HepG2 (cell line): ENCODE measurements around the gene STAT4. TPM values are rescaled to one million over a fixed set of nuclear protein-coding genes. Genes with fewer than 3 reads are reported as not detected.

ENCODE experiments used
- ADNP ChIP-seq: sonication (generic); formaldehyde crosslinking; IDR thresholded peaks from 2 replicates; pipeline ENCODE4 v1.4.0; 2020; ENCODE audit warnings: missing genetic modification reagents
- BHLHE40 ChIP-seq: IDR thresholded peaks from 2 replicates; pipeline ENCODE4 v1.6.1; 2011; ENCODE audit warnings: low read length, improper control_type of control experiment
- ELF3 ChIP-seq: IDR thresholded peaks from 2 replicates; pipeline ENCODE4 v1.6.1; 2016; ENCODE audit warnings: missing genetic modification reagents, missing compliant biosample characterization
- HHEX ChIP-seq: IDR thresholded peaks from 2 replicates; pipeline ENCODE4 v1.6.1; 2016; ENCODE audit warnings: control low read depth
- KAT8 ChIP-seq: IDR thresholded peaks from 2 replicates; pipeline ENCODE4 v1.6.1; 2016; ENCODE audit warnings: missing genetic modification reagents, missing compliant biosample characterization
- SIN3B ChIP-seq: fragments of 150-350 bp; IDR thresholded peaks from 2 replicates; pipeline ENCODE4 v1.6.1; 2014; ENCODE audit warnings: low read length
- TARDBP ChIP-seq: sonication (generic); formaldehyde crosslinking; IDR thresholded peaks from 2 replicates; pipeline ENCODE4 v1.8.0; 2022; ENCODE audit warnings: mild to moderate bottlenecking, missing genetic modification reagents
- ZFP62 ChIP-seq: sonication (generic); formaldehyde crosslinking; IDR thresholded peaks from 2 replicates; pipeline ENCODE4 v1.4.0; 2020; ENCODE audit warnings: missing genetic modification reagents
- ZNF30 ChIP-seq: sonication (generic); formaldehyde crosslinking; IDR thresholded peaks from 2 replicates; pipeline ENCODE4 v1.5.0; 2020; ENCODE audit warnings: mild to moderate bottlenecking, missing genetic modification reagents
- ZNF512B ChIP-seq: sonication (generic); formaldehyde crosslinking; IDR thresholded peaks from 2 replicates; pipeline ENCODE4 v1.5.1; 2020; ENCODE audit warnings: missing genetic modification reagents, mild to moderate bottlenecking, borderline replicate concordance
- ZSCAN9 ChIP-seq: IDR thresholded peaks from 2 replicates; pipeline ENCODE4 v1.6.1; 2016; ENCODE audit warnings: borderline replicate concordance
- polyA plus RNA-seq, 8 experiments: library from polyadenylated mRNA; depleted of rRNA in 3 of 8; stranded (reverse) in 7 of 8; unstranded in 1 of 8; fragments of >200 nt; fragmentation: Illumina TruSeq in 4 of 8; extraction: Trizol in 4 of 8; gene quantifications; 2 replicates each; pipeline versions ENCODE4 v1.2.1 to v1.2.3, GENCODE V29; 2011 to 2016; ENCODE audit warnings: low read depth in 4 of 8, missing spikeins in 1 of 8, mixed read lengths in 1 of 8; ENCODE audit not compliant: insufficient read depth in 1 of 8
- total RNA-seq, 5 experiments: library from RNA; depleted of rRNA; stranded (reverse); fragments of >200 nt; fragmentation: Illumina TruSeq; extraction: Trizol; gene quantifications; 2 replicates each; pipeline ENCODE4 v1.2.3, GENCODE V29; 2016; ENCODE audit warnings: low read depth in 1 of 5
- TF ChIP-seq, protein P1 (sequence below), 2 experiments: sonication (generic) in 1 of 2; formaldehyde crosslinking in 1 of 2; IDR thresholded peaks; 2 replicates each; pipeline versions ENCODE4 v1.5.1 to v1.6.1; 2011 to 2020; ENCODE audit warnings: borderline replicate concordance in 1 of 2, low read depth in 1 of 2, low read length in 1 of 2, mild to moderate bottlenecking in 1 of 2, missing genetic modification reagents in 1 of 2, moderate library complexity in 1 of 2
- TF ChIP-seq, protein P2 (sequence below): sonication (generic); formaldehyde crosslinking; IDR thresholded peaks from 2 replicates; pipeline ENCODE4 v1.9.0; 2021; ENCODE audit warnings: missing genetic modification reagents, mild to moderate bottlenecking, borderline replicate concordance
- TF ChIP-seq, protein P3 (sequence below): sonication (generic); formaldehyde crosslinking; IDR thresholded peaks from 2 replicates; pipeline ENCODE4 v1.9.0; 2022; ENCODE audit warnings: low read depth, missing genetic modification reagents
- TF ChIP-seq, protein P4 (sequence below): sonication (generic); formaldehyde crosslinking; IDR thresholded peaks from 2 replicates; pipeline ENCODE4 v1.5.0; 2020; ENCODE audit warnings: mild to moderate bottlenecking, missing genetic modification reagents, moderate library complexity
- TF ChIP-seq, protein P5 (sequence below): sonication (generic); formaldehyde crosslinking; IDR thresholded peaks from 2 replicates; pipeline ENCODE4 v1.4.0; 2020; ENCODE audit warnings: mild to moderate bottlenecking, missing genetic modification reagents

The STAT4 gene
- total and polyA plus RNA-seq, 2 of the 13 experiments (the other 11 are each of a cell fraction or from before 2014, with no cell fraction given): 0.37 TPM; not detected in 1

DNA sequence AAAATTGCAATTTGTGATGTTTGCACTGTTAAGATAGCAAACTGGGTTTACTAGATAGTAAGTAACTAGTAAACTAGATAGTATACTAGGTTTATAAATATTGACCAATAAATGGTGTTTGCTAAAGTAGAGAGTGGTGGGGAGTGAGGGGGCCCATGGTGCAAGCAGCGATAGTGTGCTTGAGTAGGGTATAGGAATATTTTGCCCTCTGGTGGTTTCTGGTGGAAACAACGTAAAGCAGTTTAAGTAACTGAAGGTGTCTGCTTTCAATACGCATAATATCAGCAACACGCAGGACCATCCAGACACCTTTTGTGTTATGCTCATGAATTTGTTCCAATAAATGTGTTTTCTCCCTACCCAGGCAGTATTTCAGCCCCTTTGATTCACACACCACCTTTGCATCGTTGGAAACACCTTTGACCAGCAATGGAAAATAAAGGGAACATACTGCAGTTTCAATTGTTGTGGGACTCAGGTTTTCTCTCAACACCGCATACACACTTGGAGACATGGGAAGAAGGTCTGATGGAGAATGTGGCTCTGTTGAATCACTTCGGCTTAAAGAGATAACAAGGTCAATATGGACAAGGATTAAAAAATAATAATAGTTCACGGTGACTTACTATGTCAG, 120.2 kb downstream of the STAT4 start (continued):
- no peak for TF ChIP-seq ZNF30 (CRISPR knock-in tag)
- TF ChIP-seq TARDBP (CRISPR knock-in tag): no peak
- TF ChIP-seq HHEX (CRISPR knock-in tag): no peak
- TF ChIP-seq BHLHE40: no peak
- TF ChIP-seq ZSCAN9 (CRISPR knock-in tag): no peak
- no peak for TF ChIP-seq ZFP62 (CRISPR knock-in tag)
- TF ChIP-seq, protein P1, sequence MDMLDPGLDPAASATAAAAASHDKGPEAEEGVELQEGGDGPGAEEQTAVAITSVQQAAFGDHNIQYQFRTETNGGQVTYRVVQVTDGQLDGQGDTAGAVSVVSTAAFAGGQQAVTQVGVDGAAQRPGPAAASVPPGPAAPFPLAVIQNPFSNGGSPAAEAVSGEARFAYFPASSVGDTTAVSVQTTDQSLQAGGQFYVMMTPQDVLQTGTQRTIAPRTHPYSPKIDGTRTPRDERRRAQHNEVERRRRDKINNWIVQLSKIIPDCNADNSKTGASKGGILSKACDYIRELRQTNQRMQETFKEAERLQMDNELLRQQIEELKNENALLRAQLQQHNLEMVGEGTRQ (IDR thresholded peaks at IDR 0.05; ENCODE audit: low read depth, low read length): no peak
- TF ChIP-seq, protein P1 (CRISPR knock-in tag; IDR thresholded peaks at IDR 0.05; ENCODE audit: borderline replicate concordance): no peak
- peak; percentile 22; the same call in 1 of the 2 replicates for TF ChIP-seq KAT8 (CRISPR knock-in tag)
- no peak for TF ChIP-seq SIN3B
- 0 out of 2 replicates have a peak, but pooled peaks have one; percentile 50 for TF ChIP-seq ZNF512B (CRISPR knock-in tag)
- TF ChIP-seq, protein P2, sequence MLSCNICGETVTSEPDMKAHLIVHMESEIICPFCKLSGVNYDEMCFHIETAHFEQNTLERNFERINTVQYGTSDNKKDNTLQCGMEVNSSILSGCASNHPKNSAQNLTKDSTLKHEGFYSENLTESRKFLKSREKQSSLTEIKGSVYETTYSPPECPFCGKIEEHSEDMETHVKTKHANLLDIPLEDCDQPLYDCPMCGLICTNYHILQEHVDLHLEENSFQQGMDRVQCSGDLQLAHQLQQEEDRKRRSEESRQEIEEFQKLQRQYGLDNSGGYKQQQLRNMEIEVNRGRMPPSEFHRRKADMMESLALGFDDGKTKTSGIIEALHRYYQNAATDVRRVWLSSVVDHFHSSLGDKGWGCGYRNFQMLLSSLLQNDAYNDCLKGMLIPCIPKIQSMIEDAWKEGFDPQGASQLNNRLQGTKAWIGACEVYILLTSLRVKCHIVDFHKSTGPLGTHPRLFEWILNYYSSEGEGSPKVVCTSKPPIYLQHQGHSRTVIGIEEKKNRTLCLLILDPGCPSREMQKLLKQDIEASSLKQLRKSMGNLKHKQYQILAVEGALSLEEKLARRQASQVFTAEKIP (CRISPR knock-in tag): no peak
- TF ChIP-seq, protein P3, sequence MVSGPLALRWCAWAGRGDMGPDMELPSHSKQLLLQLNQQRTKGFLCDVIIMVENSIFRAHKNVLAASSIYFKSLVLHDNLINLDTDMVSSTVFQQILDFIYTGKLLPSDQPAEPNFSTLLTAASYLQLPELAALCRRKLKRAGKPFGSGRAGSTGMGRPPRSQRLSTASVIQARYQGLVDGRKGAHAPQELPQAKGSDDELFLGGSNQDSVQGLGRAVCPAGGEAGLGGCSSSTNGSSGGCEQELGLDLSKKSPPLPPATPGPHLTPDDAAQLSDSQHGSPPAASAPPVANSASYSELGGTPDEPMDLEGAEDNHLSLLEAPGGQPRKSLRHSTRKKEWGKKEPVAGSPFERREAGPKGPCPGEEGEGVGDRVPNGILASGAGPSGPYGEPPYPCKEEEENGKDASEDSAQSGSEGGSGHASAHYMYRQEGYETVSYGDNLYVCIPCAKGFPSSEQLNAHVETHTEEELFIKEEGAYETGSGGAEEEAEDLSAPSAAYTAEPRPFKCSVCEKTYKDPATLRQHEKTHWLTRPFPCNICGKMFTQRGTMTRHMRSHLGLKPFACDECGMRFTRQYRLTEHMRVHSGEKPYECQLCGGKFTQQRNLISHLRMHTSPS (CRISPR knock-in tag): no peak
- TF ChIP-seq, protein P4, sequence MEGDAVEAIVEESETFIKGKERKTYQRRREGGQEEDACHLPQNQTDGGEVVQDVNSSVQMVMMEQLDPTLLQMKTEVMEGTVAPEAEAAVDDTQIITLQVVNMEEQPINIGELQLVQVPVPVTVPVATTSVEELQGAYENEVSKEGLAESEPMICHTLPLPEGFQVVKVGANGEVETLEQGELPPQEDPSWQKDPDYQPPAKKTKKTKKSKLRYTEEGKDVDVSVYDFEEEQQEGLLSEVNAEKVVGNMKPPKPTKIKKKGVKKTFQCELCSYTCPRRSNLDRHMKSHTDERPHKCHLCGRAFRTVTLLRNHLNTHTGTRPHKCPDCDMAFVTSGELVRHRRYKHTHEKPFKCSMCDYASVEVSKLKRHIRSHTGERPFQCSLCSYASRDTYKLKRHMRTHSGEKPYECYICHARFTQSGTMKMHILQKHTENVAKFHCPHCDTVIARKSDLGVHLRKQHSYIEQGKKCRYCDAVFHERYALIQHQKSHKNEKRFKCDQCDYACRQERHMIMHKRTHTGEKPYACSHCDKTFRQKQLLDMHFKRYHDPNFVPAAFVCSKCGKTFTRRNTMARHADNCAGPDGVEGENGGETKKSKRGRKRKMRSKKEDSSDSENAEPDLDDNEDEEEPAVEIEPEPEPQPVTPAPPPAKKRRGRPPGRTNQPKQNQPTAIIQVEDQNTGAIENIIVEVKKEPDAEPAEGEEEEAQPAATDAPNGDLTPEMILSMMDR (CRISPR knock-in tag): peak; percentile 80
- no peak for TF ChIP-seq ADNP (CRISPR knock-in tag)
- no peak for TF ChIP-seq ELF3
- TF ChIP-seq, protein P5, sequence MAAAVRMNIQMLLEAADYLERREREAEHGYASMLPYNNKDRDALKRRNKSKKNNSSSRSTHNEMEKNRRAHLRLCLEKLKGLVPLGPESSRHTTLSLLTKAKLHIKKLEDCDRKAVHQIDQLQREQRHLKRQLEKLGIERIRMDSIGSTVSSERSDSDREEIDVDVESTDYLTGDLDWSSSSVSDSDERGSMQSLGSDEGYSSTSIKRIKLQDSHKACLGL: no peak
